GM12891 (cell line): Measurements from ENCODE around the gene ASB17.

Experiments
- POLR2A ChIP-seq: IDR thresholded peaks from 2 replicates; pipeline ENCODE4 v1.6.1; 2011; ENCODE audit warnings: low read depth, low read length, control low read depth
- POLR2AphosphoS5 ChIP-seq: IDR thresholded peaks from 2 replicates; pipeline ENCODE4 v1.6.1; 2011; ENCODE audit warnings: low read depth, low read length, control low read depth
- TAF1 ChIP-seq: IDR thresholded peaks from 2 replicates; pipeline ENCODE4 v1.6.1; 2011; ENCODE audit warnings: low read depth, low read length, control low read depth

DNA sequence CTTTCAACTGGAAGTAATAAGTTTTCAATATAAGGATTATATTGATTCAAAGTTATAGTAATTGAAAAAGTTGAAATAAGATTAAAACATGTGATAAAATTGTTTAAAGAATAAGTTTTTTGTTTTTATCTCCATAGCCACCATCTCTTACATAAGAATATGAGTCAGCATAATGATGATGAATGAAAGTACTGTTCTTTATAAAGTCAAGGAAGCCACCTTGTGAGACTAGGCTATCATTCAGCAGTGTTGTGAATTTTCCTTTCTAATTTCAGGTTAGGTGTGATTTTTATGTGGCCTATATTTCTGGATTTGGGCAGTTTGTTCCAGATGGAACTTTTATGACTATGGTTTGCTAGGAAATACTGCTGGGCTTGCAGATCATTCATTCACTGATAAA, 22.4 kb upstream of the ASB17 start:
- TF ChIP-seq POLR2A = no peak
- TF ChIP-seq TAF1 = no peak
- no peak for TF ChIP-seq POLR2AphosphoS5
